Measurements from ENCODE around the gene ZNF19.

- TF ChIP-seq POLR2A (IDR thresholded peaks at IDR 0.05; ENCODE audit: low read depth) (no peak), CTCF (IDR thresholded peaks at IDR 0.05) (no peak), EP300 (IDR thresholded peaks at IDR 0.05) (no peak), POLR2AphosphoS5 (IDR thresholded peaks at IDR 0.05) (no peak)
Measured at GRCh38 chr16:71520550-71520949, 31.4 kb upstream of the ZNF19 start.

All from esophagus muscularis mucosa (tissue), 4 donors.